ENCODE data around the gene ESPN.
"Not testable (repeated sequence)": the region's sequence is repeated elsewhere in the genome, so short reads cannot be mapped to it uniquely, and the experiment has no call there.

The ESPN gene

DNA sequence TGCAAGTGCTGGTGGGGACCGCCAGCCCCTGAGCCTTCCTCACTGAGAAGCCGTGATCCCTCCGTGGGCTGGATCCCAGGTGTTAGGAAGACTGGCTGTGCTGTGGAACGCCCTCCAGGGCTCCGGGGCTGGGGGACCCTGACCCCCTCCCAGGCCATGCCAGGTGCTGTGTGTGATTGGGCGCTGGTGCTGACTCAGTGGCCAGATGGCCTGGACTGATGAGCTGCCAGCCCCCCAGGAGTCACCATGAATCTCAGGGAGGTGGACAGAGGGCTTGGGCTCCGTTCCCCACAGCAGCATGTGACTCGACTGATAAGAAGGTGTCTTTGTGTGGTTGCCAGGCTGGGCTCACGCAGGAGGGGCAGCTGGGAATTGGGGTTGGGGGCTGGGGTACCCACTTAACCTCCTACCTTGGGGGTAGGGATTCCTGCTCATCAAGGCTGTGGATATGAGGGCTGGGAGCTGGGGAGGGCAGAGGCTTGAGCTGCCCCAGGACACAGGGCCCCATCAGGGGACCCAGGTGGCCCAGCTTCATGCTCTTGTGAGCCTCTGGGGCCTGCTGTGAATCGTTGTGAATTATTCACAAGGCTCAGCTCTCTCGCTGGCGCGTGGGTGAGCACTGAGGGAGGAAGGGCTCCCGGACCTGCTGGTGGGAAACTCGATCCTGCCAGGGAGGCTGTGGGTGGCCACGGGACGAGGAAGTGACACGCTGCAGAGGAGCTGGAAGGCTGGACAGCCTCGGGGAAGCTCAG lies 5.3 kb downstream of the ESPN start:
- not testable (repeated sequence) for DNase-seq

DNA sequence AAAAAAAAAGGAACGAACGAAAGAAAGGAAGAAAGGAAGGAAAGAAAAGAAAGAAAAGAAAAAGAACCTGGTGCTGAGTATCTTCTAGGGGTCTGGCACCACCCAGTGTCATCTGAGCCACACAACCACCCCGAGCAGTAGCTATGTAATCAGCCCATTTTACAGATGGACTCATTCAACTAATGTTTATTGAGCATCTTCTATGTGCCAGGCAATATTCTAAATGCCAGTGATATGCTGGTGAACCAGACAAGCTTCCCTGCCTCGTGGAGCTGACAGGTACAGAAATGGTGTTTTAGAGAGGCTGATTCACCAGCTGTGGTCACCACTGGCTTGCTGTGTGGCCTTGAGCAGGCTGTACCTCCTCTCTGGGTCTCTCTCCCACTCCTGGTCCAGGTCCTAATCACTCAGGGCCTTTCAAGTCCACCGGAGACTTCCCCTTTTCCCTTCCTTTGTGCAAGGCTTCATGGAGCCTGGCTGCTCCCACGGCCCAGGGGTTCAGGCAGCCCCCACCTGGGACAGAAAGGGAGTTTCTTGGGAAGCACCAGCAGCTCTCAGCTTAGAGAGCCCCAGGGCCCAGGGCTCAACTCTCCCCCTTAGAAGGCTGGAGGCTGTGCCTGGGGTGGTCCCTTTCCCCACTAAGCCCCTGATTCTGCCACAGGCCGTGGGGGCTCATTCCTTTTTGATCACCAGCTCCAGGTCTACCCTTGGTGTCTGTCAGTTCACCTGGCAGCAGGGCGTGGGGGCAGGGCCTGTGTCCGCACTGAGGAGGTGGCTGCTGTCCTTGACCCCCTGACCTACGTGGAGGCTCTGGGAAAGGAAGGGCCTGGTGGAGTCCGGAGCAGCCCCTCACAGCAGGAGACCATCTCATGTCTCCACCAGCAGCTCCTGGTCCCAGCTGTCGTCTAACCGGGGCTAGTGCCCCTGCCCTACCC lies 7.3 kb downstream of the ESPN start:
- not testable (repeated sequence) for DNase-seq

DNA sequence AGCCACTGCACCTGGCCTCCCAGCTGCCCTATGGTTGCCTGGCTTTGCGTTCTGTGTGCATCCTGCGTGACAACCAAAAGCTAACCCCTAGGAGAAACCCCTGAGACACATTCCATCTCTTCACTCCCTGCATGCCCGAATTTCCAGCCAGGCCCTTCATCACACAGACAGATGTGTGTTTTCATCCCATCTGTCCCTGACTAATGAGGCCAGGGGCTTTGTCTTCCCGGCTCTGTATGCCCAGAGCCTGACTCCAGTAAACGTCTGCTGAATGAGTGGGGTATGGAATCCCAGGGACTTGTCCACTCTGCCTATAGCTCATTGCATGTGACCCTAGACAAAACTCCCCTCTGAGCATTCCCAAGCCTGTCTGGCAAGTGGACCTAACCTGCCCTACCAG lies 9.6 kb downstream of the ESPN start:
- no peak for DNase-seq

DNA sequence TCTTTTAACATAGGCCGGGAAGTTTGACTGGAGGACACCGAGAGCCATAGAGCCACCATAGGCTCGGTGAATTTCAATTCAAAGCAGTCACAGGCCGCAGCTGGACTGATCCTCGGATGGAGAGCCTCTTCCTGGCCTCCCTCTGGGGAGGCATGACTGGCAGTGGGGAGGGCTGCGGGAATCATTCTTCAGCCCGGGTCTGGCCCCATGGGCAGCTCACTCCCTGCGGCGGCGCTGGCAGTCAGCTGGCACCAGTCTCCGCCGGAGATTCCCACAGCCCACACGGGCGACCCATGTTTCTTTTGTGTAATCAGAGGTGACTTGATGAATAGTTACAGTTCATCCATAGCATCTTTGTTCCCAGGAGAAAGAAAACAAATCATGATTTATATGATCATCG lies 10.6 kb downstream of the ESPN start:
- DNase-seq: no peak

DNA sequence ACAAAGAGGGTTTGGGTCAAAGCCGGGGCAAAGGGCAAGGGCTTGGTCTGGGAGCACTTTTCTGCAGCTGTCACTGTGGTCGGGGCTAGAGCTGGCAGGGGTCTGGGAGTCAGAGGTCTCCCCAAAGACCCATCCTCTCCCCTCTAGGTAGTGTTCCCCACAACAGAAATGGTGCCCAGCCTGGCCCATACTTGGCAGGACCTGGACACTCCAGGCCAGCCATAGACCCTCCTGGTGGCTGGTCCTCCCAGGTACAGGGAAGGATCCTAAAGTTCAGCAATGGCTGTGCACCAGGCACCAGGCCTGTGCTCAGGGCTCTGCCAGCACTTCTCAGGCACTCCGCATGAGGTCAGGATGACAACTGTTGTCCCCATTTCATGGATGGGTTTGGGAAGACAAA lies 11.0 kb downstream of the ESPN start:
- DNase-seq: no peak

DNA sequence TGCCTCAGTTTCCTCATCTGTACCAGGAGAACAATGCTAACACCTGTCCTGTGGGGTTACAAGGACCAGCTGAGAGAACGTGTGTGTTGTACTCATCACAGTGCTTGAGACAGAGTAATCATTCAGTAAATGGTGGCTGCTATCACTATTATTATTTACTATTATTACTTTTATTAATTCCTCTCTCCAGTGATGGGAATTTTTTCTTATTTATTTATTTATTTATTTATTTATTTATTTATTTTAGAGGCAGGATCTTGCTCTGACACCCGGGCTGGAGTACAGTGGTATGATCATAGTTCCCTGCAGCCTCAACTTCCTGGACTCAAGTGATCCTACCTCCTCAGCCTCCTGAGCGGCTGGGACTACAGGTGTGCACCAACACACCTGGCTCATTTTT lies 11.7 kb downstream of the ESPN start:
- DNase-seq: not testable (repeated sequence)

DNA sequence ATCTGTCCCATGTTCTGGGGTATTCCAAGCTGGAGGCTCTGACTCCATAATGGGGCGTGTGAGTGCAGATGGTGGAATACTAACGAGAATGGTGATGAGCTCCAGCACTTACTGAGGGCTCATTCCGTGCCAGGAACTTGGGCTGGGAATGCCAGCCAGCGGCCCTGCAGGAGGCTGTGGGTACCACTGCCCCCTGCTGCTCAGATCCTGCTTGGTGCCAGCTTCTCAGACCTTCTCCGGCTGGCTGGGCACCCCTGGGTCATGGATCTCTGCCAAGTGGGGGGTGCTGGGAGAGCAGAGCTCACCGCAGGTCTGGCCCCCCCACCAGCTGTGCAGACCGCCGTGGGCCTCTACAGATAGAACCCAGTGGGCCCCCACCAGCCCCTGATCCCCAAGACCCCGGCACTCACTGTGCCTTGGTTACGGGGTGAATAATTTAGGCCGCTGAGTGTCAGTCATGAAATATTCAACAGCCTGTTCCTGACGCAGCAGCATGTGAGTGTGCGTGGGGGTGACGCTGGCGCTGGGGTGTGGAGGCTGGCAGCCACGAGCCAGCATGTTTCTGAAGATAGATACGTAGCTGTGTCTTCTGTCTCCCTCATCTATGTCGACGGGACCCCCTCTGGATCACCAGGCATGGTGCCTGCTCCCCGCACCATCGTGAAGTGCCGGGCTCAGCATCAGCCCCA lies 12.6 kb downstream of the ESPN start:
- DNase-seq: not testable (repeated sequence)

DNA sequence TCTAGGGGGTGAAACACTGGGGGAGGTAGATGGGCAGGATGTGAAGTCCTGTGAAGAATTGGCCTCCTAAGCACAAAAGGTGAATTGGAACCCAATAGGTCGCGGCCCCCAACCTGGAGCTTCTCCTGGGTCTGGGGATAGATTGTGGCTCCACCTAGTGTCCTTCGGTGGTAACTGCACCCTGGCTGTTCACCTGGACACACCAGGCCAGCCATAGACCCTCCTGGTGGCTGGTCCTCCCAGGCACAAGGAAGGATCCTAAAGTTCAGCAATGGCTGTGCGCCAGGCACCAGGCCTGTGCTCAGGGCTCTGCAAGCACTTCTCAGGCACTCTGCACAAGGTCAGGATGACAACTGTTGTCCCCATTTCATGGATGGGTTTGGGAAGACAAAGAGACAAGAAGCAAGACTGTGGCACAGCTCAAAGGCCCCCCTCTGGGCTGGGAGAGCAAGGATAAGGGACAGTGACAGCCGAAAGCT lies 13.5 kb downstream of the ESPN start:
- peak; percentile 66 for DNase-seq

DNA sequence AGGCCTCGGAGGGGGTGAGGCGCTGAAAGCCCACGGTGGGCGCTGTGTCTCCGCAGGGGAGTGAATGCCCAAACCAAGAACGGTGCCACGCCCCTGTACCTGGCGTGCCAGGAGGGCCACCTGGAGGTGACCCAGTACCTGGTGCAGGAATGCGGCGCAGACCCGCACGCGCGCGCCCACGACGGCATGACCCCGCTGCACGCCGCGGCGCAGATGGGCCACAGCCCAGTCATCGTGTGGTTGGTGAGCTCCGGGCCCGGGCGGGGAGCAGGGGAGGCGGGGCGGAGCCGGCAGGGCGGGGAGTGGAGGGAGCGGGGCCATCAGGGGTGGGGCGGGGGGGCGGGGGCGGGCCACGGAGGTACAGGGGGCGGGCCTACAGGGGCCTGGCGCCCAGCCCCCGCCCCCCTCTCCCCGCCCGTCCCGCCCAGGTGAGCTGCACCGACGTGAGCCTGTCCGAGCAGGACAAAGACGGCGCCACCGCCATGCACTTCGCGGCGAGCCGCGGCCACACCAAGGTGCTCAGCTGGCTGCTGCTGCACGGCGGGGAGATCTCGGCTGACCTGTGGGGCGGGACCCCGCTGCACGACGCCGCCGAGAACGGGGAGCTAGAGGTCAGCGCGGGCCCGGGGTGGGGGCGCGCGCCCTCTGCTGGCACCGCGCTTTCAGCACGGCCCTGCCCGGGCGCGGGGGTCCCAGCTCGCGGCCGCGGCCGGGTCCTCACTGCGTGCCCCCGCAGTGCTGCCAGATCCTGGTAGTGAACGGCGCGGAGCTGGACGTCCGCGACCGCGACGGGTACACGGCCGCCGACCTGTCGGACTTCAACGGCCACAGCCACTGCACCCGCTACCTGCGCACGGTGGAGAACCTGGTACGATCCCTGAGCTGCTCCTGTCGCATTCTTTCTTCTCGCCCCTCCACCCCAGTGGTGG lies 15.9 kb downstream of the ESPN start:
- DNase-seq: peak; percentile 43

DNA sequence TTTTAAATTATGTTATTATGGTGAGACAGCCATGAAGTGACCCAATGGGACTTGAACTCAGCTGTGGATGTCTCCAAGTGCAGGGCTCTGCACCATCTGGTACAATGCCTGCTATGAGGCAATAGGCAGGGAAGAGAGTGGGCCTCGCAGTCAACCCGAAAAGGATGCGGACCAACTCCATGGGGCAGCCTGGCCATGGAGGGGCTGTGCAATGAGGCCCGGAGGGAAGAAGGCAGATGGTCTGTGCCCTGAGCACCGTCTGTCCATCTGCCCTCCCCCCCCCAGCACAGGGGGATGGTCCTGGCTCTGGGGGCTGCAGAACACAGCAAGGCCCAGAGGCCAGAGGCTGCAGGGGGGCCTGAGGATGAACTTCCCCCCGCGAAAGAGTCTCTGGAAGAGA lies 17.0 kb downstream of the ESPN start:
- DNase-seq: no peak

DNA sequence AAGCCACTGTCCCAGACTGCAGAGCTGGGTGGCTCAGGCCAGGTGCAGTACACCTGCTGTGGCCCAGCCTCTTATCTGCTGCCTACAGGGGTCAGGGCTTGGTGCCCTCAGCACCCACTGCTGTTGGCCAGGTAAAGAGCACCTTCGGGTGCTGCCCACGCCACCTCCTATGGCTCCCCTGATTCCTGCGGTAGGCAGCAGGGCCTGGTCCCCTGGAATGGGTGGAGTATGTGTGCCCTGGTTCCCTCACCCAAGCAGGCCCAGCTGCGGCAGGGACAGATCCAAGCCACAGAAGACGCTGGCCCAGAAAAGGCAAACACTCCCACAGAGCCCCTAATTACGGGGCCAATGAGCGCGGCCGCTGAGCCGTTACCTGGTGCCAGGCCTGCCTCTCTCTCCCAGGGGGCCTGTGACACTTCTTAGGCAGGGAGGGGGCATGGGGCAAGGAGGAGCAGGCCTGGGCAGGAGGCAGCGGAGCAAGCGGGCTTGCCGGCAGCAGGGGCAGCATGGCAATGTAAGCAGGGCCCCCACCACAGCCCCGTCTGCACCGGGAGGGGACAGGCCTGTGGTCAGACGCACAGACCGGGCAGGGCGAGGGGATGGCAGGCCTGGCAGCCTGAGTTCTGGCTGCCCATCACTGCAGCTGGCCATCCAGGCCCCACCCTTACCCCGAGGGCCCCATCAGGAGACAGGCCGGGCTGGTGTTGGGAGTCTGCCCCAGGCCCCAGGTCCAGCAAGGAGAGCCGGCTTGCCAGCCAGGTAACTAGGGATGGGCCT lies 19.0 kb downstream of the ESPN start:
- DNase-seq: no peak

DNA sequence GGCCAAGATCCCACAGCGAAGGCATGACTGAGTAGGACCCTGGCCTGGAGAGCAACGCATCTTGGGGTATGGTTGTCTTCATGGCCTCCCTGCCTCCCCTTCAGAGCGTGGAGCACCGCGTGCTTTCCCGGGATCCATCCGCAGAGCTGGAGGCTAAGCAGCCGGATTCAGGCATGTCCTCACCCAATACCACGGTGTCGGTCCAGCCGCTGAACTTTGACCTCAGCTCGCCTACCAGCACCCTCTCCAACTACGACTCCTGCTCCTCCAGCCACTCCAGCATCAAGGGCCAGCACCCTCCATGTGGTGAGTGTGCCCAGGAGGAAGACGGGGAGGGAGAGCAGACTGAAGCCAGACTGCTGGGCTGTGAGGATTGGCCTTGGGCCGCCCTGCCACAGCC lies 19.8 kb downstream of the ESPN start:
- DNase-seq: no peak

DNA sequence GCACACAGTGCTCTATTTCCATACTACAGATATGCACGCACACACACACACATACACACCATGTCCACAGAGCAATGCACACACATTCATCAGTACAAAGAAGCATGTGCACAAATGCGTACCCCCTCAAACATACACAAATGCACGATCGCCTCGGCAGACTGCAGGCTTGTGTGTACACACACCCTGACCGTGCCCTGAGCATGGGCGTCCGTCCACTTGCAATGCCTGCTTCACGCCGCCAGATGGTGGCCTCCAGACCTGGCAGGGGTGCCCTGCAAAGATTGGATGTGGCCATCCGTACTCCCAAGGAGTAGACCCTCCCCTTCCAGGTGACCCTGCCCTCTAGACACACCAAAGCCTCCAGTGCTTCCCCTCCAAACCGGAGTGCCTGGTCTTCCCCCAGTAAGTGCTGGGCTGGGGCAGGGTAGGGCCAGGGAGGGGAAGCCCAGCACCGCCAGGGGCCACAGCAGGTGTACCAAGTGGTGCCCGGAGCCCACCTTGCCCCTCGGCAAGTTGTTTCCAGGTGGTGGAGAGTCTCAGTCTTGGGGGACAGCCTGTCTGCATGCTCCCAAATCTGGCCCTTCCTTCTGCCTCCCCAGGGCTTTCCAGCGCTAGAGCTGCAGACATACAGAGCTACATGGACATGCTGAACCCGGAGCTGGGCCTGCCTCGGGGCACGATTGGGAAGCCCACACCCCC lies 20.6 kb downstream of the ESPN start:
- no peak for DNase-seq

DNA sequence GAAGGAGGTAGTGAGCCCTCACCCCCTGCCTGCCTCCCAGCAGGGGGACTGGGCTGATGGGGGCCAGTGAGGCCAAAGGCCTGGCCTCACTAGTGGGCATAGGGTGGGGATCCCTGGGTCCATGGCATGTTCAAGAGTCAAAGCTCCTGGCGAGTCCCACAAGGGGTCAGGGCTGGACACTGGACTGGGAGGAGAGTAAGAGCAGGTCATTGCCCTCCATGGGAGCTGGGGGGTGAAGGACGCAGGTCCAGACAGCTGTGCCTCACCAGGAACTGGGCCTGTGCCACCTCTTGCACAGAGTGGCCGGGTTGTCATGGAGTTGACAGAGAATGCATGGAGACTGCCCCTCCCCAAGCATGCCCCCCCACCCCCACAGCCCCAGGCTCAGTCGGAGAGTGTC lies 21.4 kb downstream of the ESPN start:
- DNase-seq: not testable (repeated sequence)

DNA sequence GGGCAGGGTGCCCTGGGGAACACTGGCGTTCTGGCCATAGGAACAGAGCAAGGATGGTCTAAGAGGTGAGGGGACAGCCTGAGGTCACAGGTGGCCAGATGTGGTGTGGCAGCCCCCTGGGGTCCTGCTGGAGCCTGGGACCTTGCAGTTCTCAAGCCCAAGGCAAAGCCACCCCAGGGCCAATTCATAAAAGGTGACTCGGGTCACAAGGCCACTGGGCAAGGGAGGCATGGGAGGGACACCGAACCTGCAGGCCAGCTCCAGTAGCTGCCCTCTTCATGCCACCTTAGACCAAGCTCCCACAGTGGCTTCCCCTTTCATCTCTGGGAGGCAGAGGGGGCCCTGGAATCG lies 22.1 kb downstream of the ESPN start:
- DNase-seq: no peak

DNA sequence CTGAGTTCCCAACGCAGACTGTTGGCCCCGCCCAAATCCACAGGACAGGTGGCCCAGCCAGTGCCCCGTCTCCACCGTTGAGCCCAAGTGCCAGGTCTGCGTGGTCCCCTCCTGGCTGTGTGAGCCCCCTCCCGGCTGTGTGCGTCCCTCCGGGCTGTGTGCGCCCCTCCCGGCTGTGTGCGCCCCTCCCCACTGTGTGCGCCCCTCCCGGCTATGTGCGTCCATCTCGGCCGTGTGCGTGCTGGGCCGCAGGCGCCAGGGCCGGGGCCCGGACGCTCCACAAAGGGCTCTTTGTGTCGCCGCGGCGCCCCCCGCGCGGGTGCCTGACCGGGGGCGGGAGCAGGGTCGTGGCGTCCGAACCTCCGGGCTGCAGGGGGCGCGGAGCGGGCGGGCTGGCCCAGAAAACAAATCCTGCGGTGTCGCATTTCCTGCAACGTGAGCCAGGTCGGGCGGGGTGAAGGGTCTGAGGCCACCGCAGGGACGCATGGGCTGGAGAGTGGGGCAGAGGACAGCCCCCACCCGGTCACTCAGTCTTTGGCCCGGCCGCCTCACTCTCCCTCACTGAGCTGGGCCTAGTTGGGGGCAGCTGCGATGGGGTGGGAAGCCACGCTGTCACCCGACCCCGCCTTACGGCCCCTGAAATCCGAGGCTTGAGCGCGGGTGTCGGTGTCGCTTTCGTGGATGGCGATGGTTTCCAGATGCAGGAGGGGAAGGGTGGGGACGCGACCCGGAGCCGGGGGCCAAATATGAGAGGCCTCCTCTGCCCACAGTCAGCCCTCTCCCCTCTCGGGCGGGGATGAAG lies 22.6 kb downstream of the ESPN start:
- DNase-seq: no peak

DNA sequence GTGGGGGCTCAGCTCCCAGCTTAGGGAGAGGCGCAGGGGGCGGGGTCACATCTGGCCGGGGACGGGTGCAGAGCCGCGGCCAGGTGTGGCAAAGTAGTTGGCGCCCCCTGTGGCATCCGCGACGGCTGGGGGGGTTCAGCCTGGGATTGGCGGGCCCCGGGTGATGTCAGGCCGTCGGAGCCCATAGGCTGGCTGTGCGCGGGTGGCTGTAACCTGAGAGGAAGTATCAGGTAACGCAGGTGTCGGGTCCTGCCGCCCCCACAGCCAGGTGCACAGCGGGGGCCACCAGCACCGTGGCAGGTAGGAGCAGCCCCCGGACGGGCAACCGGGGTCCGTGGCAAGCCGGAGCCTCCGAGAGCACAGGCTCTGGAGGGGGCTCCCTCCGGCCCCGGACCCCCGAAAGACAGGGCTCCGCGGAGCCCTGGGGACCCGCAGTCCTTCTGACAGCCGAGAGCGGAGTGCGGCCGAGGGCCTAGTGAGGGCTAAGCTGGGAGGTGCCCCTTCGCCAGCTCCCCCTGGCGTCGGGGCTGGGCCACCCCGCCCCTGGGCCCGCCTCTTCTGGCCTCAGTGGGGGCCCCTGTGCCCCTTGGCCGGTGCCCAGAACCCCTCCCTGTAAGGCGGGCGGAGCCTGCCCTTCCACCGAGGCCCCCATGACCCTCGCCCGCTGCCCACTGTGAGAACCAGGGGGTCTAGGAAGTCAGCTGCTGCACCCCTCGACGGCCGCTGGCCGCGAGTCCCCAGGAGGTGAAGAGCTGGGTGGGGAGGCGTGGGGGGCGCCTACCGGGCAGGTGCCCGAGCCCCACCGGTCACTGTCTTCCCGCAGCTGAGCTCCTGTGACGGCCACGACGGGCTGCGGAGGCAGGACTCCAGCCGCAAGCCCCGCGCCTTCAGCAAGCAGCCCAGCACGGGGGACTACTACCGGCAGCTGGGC lies 23.5 kb downstream of the ESPN start:
- DNase-seq: peak; percentile 39

DNA sequence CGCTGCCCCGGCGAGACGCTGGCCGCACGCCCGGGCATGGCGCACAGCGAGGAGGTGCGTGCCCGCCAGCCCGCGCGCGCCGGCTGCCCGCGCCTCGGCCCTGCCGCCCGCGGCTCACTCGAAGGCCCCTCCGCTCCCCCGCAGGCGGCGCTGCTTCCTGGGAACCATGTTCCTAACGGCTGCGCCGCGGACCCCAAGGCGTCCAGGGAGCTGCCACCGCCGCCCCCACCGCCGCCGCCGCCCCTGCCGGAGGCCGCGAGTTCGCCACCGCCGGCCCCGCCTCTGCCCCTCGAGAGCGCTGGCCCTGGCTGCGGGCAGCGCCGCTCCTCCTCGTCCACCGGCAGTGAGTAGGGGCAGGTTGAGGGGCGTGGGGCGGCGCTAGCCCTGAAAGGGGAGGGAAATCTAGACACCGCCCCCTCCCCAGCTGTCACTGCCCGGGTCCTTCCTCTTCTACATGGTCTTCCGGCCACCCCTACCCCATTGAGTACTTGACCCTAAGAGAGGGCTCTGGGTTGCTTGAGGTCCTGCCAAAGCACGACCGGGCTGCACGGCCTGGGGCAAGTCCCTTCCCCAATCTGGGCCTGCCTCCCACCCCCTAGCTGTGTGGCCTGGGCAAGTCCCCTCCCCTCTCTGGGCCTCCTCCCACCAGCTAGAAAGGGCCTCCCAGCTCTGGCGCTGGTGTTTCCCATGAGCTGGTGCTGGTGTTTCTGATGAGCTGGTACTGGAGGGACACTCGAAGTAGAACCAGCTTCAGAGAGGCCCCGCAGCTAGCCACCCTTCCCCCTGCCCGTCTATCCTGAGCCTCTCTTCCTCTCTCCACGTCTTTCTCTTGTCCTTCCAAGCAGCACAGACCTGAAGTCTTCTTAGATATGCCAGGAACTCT lies 24.4 kb downstream of the ESPN start:
- no peak for DNase-seq

Data from effector CD8-positive, alpha-beta T cell (primary cell).